ENCODE data around the gene SERAC1.

SERAC1 gene

DNA sequence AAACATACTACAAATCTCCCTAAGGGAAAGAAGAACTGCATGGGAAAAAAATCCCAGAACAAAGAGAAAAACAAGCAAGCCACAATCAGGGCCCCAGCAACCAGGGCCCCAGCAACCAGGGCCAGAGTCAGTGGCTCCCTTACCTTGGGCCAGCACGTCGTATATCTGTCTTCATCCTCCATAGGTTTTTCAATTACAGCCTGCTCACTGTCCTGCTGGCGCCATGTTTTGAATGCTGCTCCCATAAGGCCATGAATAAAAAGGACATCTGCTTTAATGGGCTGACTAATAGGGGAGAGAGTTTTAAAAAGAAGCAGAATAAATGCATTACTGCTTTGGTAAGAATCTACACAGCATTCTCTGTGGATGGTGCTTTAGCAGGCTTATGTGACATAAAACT, 49.2 kb downstream of the SERAC1 start:
- DNase-seq, result no peak

DNA sequence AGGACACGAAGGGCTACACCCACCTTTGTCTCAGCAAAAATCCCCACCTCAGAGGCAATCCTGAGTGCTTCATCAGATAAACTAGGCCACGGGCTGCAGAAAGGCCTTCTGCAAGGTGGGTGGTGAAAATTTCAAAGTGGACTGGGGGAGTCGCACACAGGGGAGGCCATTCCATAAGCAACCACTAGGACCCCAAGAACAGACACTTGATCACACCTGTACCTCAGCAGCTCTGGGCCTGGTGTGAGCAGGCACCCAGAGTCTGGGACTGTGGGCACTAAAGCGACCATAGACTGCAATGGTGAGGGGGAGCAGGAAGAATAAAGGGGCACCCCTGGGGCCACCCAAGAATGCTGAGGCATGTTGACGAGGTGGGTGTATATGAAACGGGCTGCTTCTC, 52.6 kb downstream of the SERAC1 start:
- DNase-seq, result no peak

DNA sequence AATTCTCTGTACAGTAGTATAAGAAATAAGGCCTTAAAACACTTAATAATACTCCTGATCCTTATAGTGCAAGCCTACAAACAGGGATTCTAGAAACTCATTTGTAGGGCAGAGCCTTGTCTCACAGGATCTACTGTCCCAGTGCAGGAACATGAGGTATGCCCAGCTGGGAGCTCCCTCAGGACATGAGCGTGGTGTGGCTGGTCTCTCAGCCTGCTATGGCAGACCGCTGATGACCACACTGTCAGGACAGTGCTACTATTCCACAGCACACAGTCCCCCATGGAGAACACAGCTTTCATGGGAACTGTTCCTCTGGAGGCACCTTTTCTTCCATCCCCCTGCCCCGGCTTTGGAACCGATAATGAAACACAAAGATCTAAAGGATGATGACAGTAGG, 53.0 kb downstream of the SERAC1 start:
- no peak for DNase-seq

DNA sequence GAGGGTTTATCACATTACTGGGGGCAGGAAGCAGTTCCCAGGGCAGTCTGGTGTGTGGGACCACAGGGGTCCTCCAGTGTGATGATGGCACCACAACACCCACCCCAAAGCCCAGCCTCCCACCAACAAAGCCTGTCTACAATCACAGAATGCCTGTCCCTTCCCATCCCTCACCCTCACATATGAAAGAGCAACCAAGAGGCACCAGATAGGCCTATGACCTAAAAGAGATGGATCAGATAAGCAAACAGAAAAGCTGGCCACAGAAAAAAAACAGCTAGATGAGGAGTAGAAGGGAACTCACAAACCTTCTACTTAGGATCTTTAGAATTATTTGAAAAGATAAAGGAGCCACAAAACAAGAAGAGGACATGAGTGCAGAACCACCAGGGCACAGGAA, 54.3 kb downstream of the SERAC1 start:
- DNase-seq, result no peak

DNA sequence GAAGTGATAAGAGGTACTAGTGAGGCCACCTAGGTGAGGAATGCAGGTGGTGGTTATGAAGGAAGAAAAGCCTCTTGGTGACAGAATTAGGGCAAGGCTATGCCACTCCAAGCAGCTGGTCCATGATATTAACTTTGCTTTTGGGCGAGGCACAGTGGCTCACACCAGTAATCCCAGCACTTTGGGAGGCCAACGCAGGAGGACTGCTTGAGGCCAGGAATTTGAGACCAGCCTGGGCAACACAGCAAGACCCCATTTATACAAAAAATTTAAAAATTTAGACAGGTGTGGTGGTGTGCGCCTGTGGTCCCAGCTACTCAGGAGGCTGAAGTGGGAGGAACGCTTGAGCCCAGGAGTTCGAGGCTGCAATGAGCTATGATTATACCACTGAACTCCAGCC, 56.1 kb downstream of the SERAC1 start:
- no peak for DNase-seq

DNA sequence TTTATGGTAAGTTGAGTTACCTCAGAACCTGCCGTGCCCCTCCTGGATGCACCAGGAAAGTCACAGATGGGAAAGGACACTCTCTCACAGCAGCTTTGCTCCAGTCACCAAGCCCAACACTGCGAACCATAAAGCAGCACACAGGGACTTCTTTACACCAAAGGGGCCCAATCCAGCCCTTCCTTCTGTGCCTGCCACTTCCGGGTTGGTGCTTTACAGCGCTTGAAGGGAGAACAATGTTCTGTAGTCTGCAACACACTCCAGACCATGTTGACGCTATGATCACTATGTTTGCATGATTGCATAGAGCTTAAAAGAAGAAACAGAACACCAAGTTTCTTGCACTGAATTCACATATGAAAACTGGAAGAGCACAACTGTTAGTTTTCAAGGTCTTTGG, 57.1 kb downstream of the SERAC1 start:
- no peak for DNase-seq

DNA sequence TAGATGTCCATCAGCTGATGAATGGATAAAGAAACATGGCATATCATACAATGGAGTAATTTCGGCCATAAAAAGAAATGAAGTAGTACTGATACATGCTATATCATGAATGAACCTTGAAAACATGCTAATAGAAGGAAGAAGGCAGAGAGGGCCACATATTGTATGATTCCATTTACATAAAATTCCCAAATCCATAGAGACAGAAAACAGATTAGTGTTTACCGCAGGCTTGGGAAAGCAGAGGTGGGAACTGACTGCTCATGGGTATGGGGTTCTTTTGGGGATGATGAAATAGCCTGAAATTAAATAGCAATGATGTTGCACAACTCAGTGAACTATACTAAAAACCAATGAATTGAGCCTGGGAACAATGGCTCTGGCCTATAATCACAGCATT, 58.3 kb downstream of the SERAC1 start:
- no peak for DNase-seq

DNA sequence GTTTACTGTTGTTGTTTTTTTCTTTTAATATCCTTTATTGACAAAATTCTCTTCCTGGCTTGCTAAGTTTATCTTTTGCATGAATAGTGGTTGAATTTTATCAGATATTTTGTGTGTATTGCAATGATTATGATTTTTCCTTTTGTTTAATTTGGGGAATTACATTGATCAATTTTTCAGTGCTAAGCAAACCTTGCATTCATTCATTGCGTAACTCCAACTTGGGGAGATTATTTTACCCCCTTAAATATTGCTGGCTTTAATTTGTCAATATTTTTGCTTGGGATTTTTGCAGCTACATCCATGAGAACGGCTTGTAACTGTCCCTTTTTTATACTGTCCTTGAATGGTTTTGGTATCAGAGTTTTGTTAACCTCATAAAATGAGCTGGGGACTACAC, 63.4 kb downstream of the SERAC1 start:
- no peak for DNase-seq

DNA sequence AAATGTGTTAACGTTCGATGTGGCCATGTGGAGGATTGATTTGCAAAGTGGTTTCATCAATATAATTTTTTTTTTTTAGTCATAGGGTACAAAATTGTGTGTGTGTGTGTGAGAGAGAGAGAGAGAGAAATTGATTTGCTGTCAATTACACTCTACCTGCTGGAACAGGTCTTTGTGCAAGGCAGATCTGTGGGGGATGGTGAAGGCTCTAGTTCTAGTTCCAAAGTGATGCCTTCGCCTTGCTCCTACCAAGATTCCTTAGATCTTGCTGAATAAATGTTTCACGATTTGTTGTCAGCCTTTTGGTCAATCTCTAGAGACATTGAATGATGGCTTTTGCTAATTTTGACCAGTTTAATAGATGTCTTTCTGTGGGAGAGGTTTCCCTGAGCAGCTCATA, 64.8 kb downstream of the SERAC1 start:
- DNase-seq, result no peak

DNA sequence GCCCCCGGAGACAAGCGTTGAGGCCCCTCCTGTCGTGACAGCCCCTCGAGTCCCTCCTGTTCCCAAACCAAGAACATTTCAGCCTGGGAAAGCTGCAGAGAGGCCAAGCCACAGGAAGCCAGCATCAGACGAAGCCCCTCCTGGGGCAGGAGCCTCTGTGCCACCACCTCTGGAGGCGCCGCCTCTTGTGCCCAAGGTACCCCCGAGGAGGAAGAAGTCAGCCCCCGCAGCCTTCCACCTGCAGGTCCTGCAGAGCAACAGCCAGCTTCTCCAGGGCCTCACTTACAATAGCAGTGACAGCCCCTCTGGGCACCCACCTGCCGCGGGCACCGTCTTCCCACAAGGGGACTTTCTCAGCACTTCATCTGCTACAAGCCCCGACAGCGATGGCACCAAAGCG, 72.4 kb downstream of the SERAC1 start:
- no peak for DNase-seq

DNA sequence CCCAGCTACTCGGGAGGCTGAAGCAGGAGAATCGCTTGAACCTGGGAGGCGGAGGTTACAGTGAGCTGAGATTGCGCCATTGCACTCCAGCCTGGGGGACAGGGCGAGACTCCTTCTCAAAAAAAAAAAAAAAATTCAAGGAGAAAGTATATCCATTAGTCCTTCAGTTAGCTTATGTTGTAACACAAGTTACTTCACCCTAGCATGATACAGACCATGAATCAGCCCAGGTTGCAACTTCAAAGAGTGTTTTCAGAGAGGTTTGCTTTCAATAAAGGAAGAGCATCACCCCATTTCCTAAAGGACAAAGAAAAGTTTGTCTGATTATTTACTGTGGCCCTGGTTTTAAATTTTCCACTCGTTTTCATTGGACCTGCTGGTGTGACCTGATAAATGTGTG, 73.0 kb downstream of the SERAC1 start:
- no peak for DNase-seq

DNA sequence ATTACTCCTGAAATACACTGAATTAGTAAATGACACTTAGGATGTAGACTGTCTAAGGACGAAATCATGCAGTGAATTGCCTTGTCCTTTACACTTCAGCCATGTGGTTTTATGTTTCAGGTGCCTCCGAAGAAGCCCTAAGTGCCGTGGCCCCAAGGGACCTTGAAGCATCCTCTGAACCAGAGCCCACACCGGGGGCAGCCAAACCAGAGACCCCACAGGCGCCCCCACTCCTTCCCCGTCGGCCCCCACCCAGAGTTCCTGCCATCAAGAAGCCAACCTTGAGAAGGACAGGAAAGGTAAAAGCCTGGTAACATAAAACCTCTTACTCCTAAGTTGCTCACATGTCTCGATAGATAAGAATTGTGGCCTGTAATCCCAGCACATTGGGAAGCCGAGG, 75.3 kb downstream of the SERAC1 start:
- DNase-seq, result no peak

DNA sequence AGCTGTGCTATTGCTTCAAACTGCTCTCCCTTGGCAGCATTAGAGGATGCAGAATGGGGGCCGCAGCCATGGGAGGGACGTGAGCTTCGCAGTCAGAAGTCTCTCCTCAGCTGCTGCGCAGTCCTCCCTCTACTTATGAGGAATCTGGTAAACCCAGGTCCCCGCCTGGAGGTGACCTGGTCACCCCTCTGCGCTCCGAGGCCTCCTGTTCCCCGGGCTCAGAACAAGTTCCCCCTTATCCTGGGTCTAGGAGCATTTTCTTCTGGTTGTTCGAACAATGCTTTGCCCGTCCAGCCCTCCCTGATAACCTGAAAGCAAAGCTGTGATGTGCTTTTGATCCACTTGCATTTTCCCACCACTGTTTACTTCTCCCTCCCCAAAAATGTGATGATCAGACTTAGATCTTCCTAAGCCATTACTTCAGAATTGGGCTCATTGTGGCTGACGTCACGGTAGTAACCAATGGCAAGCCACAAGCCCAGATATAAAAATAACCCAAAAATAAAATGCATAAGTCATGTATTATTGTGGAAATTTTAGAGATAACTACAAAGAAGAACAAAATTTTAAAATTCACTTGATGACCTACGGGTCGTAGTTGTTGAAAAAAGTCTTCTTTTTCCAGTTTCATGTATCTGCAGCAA, 80.7 kb downstream of the SERAC1 start:
- no peak for DNase-seq

DNA sequence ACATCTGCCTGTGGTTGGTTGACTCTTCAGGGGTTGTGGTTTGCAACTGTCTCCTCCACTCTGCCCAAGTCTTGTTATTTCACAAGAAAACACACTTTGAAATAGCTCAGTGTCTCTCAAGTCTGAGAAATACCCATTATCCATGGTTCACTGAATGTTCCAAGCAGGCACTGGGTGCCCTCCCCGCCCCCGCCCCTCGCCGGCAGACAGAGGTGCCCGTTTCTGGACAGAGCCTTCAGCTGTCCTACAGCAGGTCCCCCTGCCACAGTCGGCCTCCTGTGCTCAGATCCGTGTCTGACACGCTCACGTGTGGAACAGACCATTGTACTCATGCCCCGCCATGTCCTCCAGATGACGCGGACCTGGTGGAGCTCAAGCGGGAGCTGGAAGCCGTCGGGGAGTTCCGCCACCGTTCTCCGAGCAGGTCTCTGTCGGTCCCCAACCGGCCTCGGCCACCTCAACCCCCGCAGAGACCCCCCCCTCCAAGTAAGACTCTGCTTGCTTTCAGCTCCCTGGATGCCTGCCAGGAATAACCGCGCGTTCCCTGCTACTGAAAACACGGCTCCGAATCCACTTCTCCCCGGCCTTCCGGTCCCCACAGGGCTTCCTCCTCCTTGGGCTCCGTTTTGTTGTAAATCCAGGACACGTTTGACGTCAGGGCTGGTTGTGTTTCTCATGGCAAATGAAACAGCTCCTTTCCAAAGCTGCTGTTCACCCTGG, 81.4 kb downstream of the SERAC1 start:
- DNase-seq, result no peak

DNA sequence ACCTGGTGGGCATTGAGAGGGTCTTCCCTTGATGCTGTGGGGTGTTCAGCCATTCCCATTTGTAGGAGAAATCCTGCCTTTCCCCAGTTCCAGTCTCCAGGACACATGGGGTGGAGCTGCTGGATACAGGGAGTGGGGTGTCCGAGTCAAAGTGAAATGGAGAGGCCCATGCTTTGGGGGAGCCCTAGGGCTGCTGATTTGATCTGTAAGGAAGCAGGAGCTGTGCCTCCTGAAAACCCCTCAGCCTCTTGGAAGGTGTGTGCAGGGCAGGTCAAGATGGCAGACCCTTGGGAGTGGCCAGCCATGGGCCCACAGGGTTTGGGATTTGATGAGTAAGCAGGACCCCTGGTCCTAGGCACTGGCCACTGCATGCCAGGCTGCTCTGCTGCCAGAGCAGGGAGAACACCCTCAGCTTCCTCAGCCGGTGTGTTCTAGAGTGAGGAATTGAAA, 82.0 kb downstream of the SERAC1 start:
- no peak for DNase-seq

DNA sequence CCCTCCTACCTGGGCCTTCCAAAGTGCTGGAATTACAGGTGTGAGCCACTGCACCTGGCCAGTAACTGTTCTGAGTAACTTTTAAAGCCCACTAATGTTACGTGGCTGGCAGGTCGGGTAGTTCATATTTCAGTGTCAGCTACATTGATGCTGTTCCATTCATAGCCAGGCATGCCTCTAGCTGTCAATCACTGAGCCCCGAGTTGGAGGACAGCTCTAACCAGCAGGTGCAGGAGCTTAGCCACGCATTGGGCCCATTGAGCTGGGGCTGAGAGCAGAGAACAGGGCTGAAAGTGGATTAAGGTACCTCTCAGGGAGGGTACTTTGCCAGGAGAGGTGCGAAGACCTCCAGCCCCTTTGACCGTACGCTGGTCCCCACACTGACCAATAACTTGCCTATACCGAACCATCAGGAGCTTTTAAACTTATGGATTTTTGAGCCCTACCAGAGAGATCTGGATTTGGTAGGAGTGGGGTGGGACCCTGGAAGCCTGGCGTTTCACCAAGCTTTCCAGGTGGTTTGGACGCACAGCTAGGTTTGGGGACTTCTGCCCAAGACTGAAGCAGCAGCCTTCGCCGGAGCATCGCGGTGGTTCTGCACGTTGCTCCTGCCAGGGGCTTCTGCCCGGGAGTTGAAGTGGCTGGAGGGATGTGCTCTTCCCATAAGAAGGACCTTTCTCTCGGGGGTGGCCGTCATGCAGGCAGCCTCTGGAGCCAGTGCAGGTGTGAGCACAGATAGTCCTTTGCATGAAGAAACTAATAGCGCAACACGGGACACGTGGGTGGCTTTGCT, 82.6 kb downstream of the SERAC1 start:
- no peak for DNase-seq

DNA sequence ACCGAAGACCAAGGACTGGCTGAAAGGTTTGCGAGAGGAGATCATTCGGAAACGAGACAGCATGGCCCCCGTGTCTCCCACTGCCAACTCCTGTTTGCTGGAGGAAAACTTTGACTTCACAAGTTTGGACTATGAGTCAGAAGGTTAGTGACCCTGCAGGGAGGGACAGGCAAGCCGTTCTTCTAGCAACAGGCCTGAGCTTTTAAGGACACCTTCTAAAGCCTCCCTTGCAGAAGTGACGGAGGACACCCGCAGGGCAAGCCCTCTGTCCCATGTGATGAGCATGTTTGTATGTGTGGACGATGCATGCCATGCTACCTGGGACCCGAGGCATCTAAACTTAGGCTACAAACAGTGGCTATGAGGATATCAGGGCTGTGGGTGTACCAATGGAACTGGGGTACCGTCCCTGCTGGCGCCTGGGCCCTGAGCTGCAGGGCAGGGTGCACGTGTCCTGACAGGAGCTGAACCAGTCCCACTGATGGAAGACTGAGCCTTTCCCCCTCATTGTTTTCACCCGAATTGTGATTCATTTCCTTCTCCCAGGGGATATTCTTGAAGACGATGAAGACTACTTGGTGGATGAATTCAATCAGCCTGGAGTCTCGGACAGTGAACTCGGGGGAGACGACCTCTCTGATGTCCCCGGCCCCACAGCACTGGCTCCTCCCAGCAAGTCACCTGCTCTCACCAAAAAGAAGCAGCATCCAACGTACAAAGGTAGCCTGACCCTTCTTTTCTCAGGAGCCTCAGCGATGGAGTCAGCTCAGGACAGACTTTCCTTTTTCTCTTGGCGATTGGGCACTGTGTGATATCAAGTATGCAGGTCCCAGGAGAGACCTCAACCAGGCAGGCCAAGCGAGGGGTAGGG, 84.4 kb downstream of the SERAC1 start:
- no peak for DNase-seq

DNA sequence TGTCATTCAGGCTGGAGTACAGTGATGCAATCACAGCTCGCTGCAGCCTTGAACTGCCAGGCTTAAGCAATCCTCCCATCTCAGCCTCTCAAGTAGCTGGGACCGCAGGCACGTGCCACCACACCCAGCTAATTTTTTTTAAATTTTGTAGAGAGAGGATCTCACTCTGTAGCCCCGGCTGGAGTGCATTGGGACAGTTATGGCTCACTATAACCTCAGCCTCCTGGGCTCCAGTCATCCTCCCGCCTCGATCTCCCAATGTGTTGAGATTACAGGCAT, 86.5 kb downstream of the SERAC1 start:
- DNase-seq, result no peak

DNA sequence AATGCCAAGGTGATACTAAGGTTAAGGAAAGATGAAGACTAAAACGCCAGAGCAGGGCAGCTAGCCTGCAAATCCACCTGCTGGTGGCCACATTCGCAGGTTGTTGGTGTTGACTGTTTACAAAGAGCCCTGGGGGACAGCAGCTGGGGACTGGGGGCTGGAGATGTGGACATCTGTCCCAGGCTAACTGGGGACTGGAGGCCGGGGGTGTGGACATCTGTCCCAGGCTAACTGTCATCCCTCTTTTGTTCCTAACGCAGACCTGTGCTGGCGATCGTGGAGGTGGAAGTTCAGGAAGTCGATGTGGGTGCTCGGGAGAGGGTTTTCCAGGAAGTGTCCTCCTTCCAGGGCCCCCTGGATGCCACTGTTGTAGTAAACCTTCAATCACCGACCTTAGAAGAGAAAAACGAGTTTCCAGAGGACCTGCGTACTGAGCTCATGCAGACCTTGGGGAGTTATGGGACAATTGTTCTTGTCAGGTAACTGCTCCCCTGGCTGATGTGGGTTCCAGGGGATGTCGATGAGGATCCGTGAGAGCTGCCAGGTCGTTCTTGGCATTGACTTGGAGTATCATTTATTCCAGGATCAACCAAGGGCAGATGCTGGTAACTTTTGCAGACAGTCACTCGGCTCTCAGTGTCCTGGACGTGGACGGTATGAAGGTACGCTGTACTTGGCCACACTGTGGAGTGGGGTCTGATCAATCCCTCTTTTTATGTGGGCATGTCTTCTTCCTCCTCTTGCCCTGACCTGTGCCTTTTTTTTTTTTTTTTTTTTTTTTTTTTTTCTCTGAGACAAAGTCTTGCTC, 87.0 kb downstream of the SERAC1 start:
- no peak for DNase-seq

DNA sequence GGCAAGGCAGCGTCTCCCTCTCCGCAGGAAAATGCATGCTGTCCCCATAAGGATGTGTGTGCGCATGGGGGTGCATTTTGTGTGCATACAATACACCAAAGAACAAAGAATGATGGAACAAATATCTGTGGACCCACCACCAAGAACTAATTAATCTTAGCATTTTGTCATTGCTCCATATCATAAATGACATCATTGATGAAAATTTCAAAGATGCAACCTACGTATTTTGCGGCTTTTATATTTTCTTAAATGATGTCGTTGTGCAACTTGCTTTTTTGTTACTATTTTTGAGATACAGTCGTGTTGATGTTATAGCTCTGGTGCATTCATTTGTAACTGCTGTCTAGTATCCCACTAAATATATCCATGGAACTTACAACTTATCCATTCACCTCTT, 89.7 kb downstream of the SERAC1 start:
- no peak for DNase-seq

DNA sequence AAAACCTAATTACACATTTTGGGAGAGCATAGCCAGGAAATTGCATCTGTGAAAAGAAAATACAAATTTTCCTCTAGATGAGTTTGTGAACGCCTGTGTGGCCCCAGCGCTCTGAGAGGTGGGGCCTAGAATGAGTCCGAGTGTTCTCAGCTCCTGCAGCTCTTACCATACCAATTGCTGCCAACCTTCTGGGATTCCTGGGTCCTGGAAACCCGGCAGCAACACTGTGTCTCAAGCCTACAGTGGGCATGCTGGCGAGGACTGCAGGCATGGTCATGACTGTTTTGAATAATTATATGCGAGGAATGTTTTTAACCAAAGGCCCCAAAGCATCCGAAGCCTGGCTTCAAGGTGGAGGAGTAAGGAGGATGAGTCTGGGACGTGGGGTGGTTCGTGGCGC, 90.4 kb downstream of the SERAC1 start:
- no peak for DNase-seq

DNA sequence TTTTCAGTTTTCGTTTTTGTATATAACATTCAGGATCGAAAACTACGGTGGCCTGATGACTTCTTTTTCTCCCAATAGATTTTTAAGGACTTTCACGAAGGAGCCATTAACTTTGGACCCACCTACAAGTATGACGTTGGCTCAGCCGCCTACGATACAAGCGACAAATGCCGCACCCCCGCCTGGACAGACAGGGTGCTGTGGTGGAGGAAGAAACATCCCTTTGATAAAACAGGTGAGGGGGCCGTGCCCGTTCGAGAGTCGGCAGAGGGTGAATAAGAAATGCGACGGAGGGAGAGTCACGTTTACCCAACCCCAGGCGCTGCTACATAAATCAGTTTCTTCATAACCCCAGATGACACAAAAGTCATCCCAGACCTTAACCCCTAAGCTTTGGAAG, 91.5 kb downstream of the SERAC1 start:
- DNase-seq, result no peak

DNA sequence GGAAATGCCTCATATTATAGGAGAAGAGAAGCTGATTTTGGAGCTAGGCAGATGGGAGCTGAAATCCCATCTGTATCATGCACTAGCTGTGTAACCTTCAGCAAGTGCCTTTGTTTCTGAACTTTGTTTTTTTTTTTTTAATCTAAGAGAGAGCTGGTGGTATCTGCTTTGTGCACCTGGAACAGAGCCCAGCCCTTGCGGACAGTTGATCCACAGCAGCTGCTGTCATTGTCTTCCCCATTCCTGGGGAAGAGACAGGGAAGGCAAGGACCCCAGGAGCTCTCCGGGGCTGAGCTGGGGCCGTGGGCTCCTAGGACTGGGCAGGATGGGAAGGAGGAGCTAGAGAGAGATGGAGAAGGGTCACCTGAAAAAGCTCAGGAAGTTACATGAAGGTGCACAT, 94.3 kb downstream of the SERAC1 start:
- no peak for DNase-seq
